Measurements from ENCODE around the gene TARBP1.
"Not testable (repeated sequence)": the region's sequence is repeated elsewhere in the genome, so short reads cannot be mapped to it uniquely, and the experiment has no call there.

TARBP1 gene, protein sequence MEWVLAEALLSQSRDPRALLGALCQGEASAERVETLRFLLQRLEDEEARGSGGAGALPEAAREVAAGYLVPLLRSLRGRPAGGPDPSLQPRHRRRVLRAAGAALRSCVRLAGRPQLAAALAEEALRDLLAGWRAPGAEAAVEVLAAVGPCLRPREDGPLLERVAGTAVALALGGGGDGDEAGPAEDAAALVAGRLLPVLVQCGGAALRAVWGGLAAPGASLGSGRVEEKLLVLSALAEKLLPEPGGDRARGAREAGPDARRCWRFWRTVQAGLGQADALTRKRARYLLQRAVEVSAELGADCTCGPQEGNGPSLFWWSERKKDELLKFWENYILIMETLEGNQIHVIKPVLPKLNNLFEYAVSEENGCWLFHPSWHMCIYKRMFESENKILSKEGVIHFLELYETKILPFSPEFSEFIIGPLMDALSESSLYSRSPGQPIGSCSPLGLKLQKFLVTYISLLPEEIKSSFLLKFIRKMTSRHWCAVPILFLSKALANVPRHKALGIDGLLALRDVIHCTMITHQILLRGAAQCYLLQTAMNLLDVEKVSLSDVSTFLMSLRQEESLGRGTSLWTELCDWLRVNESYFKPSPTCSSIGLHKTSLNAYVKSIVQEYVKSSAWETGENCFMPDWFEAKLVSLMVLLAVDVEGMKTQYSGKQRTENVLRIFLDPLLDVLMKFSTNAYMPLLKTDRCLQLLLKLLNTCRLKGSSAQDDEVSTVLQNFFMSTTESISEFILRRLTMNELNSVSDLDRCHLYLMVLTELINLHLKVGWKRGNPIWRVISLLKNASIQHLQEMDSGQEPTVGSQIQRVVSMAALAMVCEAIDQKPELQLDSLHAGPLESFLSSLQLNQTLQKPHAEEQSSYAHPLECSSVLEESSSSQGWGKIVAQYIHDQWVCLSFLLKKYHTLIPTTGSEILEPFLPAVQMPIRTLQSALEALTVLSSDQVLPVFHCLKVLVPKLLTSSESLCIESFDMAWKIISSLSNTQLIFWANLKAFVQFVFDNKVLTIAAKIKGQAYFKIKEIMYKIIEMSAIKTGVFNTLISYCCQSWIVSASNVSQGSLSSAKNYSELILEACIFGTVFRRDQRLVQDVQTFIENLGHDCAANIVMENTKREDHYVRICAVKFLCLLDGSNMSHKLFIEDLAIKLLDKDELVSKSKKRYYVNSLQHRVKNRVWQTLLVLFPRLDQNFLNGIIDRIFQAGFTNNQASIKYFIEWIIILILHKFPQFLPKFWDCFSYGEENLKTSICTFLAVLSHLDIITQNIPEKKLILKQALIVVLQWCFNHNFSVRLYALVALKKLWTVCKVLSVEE (N-terminal part only)

DNA sequence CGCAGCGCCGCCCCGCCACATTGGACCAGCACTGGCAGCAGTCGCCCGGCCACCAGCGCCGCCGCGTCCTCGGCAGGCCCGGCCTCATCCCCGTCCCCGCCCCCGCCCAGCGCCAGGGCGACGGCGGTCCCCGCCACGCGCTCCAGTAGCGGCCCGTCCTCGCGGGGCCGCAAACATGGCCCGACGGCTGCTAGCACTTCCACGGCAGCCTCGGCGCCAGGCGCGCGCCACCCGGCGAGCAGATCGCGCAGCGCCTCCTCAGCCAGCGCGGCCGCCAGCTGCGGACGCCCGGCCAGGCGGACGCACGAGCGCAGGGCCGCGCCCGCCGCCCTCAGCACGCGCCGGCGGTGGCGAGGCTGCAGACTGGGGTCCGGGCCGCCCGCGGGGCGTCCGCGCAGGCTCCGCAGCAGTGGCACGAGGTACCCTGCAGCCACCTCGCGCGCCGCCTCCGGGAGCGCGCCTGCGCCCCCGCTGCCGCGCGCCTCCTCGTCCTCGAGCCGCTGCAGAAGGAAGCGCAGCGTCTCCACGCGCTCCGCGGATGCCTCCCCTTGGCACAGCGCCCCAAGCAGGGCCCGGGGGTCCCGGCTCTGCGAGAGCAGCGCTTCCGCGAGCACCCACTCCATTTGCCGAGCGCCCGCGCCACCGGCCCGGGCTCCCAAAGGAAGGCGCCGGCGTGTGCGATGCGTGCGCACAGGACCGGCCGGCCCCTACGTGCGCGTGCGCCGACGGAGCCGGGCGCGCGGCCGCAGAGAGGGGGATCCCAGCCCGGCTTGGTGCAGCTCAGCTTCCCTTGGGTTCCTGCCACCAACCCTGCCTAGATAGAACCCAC lies at the start of gene TARBP1:
Gene TARBP1, minus strand, starts transcription at position 699 of the 829 bp plus-strand sequence. Its CDS starts 76 bp downstream, at position 623.
- DNase-seq (ENCODE audit: low spot score): peak; percentile 98

DNA sequence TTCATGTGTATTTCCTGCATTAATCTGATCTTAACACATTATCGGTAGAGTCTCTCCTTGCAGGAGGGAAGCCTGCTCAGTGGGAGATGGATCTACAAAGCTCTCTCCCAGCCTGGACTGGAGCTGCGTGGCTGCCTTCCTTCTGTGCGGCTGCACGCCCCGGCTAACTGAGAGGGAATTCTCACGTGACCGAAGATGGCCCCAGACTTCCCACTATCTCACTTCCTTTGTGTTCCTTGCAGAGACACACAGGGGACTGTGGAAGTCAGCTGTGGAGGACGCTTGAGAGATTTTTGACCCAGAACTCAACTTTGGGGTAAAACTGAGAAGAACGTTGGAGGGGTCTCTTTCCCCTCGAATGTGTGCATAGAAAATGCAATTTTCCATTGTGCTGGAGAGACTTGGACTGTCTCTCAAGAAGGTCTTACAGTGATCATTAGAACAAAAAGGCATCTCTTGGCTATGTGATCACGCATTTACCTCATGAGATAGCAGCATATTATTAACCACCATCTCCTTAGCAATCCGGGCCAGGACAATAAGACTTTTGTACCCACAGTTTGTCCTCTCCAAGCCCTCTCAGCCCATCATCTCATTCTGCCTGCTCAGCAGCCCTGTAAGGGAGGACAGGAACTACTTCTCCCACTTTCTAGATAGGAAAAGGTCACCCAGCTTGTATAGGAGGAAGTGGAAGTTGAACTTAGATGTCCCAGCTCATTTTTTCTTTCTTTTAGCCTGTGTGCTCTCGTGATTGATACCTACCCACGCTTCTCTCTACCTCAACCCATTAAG lies 49.3 kb upstream of the TARBP1 start:
- no peak for DNase-seq (ENCODE audit: low spot score)

- no peak for DNase-seq (ENCODE audit: low spot score)
Observed at GRCh38 chr1:234527346-234527745, 48.4 kb upstream of the TARBP1 start.

DNA sequence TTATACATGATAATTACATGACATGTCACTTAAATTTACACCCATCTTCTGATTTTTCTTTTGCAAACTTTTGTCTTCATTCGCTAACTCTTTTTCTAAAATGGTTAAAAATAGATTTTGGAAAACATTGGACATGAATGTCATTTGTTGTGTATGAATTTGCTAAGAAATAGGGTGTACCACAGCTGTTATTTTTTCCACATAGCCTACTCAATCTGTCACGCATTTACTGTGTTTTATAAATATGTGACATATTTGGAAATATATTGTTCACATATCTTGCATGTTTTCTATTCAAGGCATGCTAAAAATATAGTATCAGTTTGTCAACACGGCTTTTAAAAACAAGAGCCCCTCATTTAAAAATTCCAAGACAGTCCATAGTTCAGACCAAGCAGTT lies 47.9 kb upstream of the TARBP1 start:
- no peak for DNase-seq (ENCODE audit: low spot score)

DNA sequence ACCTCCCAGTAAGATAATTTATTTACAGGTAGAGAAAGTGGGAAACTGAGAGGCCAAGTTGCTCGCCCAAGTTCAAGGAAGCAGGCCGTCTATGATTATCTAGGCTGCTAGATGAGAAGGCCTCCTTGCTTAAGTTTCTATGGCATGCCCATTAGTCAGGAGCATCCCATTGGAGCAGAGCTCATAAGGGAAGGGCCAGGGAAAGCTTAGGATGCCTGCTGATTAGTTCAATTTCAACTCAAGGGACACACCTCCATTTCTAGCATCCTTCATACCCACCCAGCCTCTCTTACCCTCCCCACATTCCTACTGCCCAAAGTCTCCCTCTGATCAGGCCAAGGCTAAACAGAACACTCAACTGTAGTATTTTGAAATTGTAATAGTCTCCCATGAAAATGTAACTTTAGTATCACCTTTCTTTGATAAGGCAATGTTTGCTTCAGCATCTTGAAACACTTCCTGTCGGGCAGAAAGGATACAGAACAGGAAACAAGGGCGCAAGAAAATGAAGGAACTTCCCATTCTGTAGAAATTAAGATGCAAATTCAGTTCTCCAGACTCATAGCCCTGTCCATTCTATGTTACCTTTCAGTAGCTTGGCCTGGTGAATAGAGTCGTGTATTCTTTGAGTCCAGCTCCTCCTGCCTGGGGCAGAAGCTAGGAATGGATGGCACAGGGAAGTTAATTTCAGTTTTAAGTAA lies 46.3 kb upstream of the TARBP1 start:
- DNase-seq (ENCODE audit: low spot score): no peak

DNA sequence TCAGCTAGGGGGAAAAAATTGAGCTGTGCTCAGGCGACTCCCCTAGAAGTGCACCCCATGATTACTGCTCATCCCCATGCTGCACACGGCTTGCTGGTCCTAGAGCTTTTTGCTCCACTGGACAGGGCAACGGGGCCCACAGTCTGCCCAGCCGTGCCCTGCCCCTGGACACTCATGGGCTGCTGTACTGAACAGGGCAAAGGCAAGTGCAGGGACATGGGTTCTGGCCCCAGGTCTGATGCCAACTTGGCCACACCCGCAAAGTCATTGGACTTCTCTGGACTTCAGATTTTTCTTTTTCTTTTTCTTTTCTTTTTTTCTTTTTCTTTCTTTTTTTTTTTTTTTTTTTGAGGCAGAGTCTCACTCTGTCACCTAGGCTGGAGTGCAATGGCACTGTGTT lies 42.9 kb upstream of the TARBP1 start:
- no peak for DNase-seq (ENCODE audit: low spot score)

DNA sequence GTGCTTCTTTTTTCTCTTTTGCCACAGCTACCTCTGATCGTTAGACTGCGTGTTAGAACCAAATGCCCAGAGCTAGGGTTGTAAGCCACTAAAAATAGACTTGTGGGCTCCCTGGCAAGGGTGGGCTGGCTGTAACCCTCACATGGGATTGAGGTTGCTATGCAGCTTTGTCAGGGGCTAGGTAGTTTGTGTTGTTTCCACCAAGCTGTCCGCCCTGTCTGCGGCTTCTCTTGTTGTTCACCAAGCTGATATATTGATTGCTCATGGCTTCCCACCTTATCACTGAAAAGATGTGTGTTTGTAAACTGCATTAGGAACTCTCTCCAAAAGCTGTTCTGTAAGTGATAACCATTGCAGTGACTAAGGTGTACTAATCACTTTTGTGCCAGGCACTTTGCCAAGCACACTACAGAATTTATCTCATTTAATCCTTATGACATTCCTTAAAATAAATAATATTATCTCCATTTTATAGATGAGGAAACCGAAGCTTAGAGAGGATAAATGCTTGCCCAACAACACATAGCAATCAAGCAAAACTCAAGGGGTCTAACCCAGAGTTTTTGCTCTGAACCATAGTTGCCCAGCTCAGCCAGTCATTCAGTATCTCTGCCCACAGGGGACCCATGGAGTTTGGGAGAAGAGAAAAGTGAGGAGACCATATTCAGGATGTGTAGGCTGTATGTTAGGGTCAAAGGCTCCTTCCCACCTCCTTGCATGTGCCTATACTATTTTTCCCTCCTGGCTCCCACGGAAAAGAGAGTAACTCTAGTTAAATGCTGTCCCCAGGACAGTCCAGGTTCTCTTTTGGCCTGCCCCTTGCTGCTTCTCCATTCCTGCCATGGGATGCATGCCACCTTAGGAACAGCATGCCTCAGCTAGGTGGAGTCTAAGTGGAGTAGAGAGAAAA lies 42.2 kb upstream of the TARBP1 start:
- no peak for DNase-seq (ENCODE audit: low spot score)

GRCh38 chr1:234519506-234519905 lies 40.5 kb upstream of the TARBP1 start:
- no peak for DNase-seq (ENCODE audit: low spot score)

GRCh38 chr1:234518876-234519275 lies 39.9 kb upstream of the TARBP1 start:
- DNase-seq (ENCODE audit: low spot score): no peak

- DNase-seq (ENCODE audit: low spot score): not testable (repeated sequence)
Observed at GRCh38 chr1:234518086-234518485, 39.1 kb upstream of the TARBP1 start.

GRCh38 chr1:234517110-234517802 lies 38.3 kb upstream of the TARBP1 start:
- no peak for DNase-seq (ENCODE audit: low spot score)

DNA sequence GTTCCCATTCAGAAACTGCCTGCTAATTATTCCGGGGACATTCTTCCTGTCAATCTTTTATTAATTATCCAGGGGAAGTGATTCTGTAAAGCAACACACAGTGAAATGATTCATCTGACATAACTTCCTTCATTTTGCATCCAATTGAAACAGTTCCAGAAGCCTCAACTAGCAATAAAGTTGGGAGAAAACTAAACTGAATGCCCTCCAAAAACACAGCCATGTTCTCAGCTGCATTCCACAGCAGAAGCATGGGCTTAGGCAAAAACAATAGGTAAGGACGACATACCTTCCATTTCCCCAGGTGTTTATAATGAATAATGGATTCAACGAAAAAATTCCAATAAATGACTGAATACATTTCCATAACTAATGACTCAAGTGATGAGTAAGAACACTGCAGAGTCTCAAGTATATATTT lies 36.9 kb upstream of the TARBP1 start:
- peak; percentile 66 for DNase-seq (ENCODE audit: low spot score)

GRCh38 chr1:234515411-234515810 lies 36.4 kb upstream of the TARBP1 start:
- peak; percentile 48 for DNase-seq (ENCODE audit: low spot score)

DNA sequence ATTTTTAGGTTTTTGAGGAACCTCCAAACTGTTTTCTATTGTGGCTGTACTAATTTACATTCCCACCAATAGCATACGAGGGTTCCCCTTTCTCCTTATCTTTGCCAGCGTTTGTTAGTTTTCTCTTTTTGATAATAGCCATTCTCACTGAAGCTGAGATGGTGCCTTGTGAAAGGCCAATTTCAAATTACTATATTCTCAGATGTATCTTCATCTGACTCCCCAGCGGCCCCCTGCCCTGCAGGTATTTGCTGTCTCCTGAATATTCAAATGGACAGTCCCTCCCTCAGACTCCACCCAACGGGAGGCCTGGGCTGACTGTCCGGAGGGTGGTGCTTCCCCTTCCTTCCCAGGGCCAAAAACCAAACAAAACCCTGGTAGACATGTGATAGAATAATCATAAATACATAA lies 33.5 kb upstream of the TARBP1 start:
- DNase-seq (ENCODE audit: low spot score): no peak

GRCh38 chr1:234509457-234510328 lies 30.7 kb upstream of the TARBP1 start:
- peak; percentile 36 for DNase-seq (ENCODE audit: low spot score)

GRCh38 chr1:234507626-234508387 lies 28.8 kb upstream of the TARBP1 start:
- DNase-seq (ENCODE audit: low spot score): no peak

Measured in GM03348 (cell line).